PC-3 (cell line): Measurements from ENCODE around the gene AS3MT.

Experiments
- EZH2 ChIP-seq: fragments of 300-600 bp; sonication (generic); IDR thresholded peaks from one replicate; pipeline ENCODE4 v1.6.1; 2017; ENCODE audit warnings: antibody characterized with exemption, mild to moderate bottlenecking, low read length; ENCODE audit not compliant: unreplicated experiment
- TF ChIP-seq, protein P1 (sequence below): fragments of 300-600 bp; sonication (generic); conservative IDR thresholded peaks from 2 replicates; pipeline ENCODE4 v1.5.1; 2017; ENCODE audit warnings: antibody characterized with exemption, low read depth, mild to moderate bottlenecking, low read length

DNA sequence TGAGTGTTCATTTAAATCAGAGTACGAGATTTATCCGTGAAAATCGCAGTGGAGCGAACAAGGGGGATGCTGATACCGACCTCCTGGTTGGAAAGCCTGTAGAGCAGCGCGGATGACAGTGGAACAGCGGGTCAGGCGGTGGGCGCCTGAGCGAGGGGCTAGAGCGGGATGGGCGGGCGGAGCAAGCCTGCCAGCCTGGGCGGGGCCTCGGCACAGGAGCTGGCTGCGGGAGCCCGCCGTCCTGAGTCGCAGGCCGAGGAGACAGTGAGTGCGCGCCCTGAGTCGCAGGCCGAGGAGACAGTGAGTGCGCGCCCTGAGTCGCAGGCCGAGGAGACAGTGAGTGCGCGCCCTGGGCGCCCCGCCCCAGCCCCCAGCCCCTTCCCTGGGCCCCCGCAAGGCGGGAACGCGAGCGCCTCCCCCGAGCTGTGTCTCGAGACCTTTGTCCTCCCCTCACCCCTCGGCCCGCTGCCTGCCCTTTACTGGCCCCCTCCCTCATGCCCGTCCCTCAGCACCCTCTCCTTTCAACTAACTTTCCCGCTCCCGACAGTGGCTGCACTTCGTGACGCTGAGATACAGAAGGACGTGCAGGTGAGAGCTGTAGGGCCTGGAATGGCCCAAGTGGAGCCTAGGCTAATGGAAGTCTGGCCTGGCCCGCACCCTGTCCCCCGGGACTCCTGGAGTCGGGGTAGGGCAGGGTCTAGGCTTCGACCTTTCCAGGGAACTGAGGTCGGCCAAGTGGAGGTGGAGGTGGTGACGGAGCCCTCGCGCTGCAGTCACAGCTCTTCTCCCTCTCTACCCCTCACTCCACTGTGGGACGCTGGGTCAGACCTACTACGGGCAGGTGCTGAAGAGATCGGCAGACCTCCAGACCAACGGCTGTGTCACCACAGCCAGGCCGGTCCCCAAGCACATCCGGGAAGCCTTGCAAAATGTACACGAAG lies at the start of gene AS3MT:
- TF ChIP-seq, protein P1, sequence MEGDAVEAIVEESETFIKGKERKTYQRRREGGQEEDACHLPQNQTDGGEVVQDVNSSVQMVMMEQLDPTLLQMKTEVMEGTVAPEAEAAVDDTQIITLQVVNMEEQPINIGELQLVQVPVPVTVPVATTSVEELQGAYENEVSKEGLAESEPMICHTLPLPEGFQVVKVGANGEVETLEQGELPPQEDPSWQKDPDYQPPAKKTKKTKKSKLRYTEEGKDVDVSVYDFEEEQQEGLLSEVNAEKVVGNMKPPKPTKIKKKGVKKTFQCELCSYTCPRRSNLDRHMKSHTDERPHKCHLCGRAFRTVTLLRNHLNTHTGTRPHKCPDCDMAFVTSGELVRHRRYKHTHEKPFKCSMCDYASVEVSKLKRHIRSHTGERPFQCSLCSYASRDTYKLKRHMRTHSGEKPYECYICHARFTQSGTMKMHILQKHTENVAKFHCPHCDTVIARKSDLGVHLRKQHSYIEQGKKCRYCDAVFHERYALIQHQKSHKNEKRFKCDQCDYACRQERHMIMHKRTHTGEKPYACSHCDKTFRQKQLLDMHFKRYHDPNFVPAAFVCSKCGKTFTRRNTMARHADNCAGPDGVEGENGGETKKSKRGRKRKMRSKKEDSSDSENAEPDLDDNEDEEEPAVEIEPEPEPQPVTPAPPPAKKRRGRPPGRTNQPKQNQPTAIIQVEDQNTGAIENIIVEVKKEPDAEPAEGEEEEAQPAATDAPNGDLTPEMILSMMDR, result no peak
- TF ChIP-seq EZH2, result no peak
